IPS-NIHi11 (cell line): Measurements from ENCODE around the gene SNX2.
"Not testable (repeated sequence)": the region's sequence is repeated elsewhere in the genome, so short reads cannot be mapped to it uniquely, and the experiment has no call there.

ENCODE experiments used
- DNase-seq: peaks from one replicate; pipeline ENCODE4 v3.0.0; 2012; ENCODE audit warnings: mixed read lengths, low spot score

The SNX2 gene

GRCh38 chr5:122844136-122844909 lies 69.4 kb downstream of the SNX2 start:
- no peak for DNase-seq

GRCh38 chr5:122844910-122845228 lies 70.0 kb downstream of the SNX2 start:
- peak; percentile 31 for DNase-seq

- peak; percentile 93 for DNase-seq
Measured at GRCh38 chr5:122845229-122846050, 70.6 kb downstream of the SNX2 start, which contains the start of gene SNX24. Gene SNX24 (plus strand): TSS chr5:122845613. CDS start chr5:122845634, 21 bp downstream.

- no peak for DNase-seq
Measured at GRCh38 chr5:122846051-122846550, 71.2 kb downstream of the SNX2 start.

GRCh38 chr5:122847687-122848081 lies 72.8 kb downstream of the SNX2 start:
- no peak for DNase-seq

GRCh38 chr5:122849771-122850170 lies 74.9 kb downstream of the SNX2 start:
- DNase-seq: no peak

GRCh38 chr5:122857538-122857937 lies 82.7 kb downstream of the SNX2 start:
- not testable (repeated sequence) for DNase-seq

GRCh38 chr5:122858451-122858850 lies 83.6 kb downstream of the SNX2 start:
- no peak for DNase-seq

- DNase-seq: no peak
Measured at GRCh38 chr5:122863240-122863639, 88.4 kb downstream of the SNX2 start.

- no peak for DNase-seq
Measured at GRCh38 chr5:122863721-122864120, 88.8 kb downstream of the SNX2 start.

GRCh38 chr5:122864400-122864799 lies 89.5 kb downstream of the SNX2 start:
- DNase-seq: no peak

- no peak for DNase-seq
Measured at GRCh38 chr5:122864842-122865241, 90.0 kb downstream of the SNX2 start.

- DNase-seq: no peak
Measured at GRCh38 chr5:122870219-122870856, 95.5 kb downstream of the SNX2 start.

- no peak for DNase-seq
Measured at GRCh38 chr5:122871661-122872060, 96.8 kb downstream of the SNX2 start.

GRCh38 chr5:122874179-122874875 lies 99.4 kb downstream of the SNX2 start:
- DNase-seq: no peak

GRCh38 chr5:122877518-122877917 lies 102.6 kb downstream of the SNX2 start:
- DNase-seq: no peak

GRCh38 chr5:122879076-122879475 lies 104.2 kb downstream of the SNX2 start:
- no peak for DNase-seq
